NCI-H128 (cell line): Measurements from ENCODE around the gene RANBP3.
"Not testable (repeated sequence)": the region's sequence is repeated elsewhere in the genome, so short reads cannot be mapped to it uniquely, and the experiment has no call there.

Experiments
- DNase-seq: peaks from one replicate; lab custom pipeline; 2025; ENCODE audit not compliant: unreplicated experiment; lab: John Stamatoyannopoulos, UW

The RANBP3 gene, protein sequence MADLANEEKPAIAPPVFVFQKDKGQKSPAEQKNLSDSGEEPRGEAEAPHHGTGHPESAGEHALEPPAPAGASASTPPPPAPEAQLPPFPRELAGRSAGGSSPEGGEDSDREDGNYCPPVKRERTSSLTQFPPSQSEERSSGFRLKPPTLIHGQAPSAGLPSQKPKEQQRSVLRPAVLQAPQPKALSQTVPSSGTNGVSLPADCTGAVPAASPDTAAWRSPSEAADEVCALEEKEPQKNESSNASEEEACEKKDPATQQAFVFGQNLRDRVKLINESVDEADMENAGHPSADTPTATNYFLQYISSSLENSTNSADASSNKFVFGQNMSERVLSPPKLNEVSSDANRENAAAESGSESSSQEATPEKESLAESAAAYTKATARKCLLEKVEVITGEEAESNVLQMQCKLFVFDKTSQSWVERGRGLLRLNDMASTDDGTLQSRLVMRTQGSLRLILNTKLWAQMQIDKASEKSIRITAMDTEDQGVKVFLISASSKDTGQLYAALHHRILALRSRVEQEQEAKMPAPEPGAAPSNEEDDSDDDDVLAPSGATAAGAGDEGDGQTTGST

GRCh38 chr19:5977785-5978605, at the start of gene RANBP3:
TSS of gene RANBP3 (minus strand) at chr19:5978140. CDS start at chr19:5978082, 58 bp downstream.
- DNase-seq, result peak; percentile 98

GRCh38 chr19:6026390-6027227, 48.7 kb upstream of the RANBP3 start:
- no peak for DNase-seq

DNA sequence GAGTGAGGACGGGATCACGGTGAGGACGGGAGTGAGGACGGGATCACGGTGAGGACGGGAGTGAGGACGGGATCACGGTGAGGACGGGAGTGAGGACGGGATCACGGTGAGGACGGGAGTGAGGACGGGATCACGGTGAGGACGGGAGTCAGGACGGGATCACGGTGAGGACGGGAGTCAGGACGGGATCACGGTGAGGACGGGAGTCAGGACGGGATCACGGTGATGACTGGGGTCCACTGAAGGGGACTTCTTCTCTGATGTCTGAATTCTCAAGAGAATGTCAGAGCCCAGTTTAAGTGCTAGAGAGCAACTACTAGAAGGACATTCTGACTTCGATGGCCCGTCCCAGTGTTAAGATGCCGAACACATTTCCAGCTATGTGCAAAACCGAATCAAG, 46.8 kb upstream of the RANBP3 start:
- not testable (repeated sequence) for DNase-seq

- DNase-seq, result no peak
Observed at GRCh38 chr19:6023936-6024335, 46.0 kb upstream of the RANBP3 start.

DNA sequence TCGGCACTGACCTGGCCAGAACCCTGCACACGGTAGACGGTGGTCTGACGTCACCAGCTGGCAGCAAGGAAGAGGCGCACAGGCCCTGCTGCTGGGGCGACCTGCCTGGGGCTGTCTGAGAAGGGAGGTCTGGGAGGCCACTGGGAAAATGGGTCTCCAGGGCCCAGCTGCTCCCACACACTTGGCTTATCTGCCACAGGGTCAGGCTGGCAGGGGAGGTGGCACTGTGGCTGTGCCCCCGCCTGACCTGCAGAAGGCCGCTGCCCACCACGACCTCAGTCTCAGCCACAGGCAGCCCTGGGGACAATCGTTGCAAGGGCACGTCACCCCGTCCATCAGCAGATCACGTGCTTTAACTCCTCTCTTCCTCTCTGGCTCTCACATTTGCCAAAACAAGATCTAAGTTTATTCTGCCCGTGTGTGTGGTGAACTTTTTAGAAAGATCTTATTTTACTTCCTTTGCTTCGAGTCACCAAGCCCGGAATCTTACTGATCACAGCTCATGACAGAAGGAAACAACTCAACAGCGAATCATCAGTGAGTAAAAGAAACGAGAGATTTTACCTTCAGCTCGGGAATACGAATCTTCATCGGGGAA, 45.2 kb upstream of the RANBP3 start:
- no peak for DNase-seq

- DNase-seq, result no peak
Observed at GRCh38 chr19:6022570-6023064, 44.7 kb upstream of the RANBP3 start.

- DNase-seq, result peak; percentile 80
Observed at GRCh38 chr19:6021878-6022569, 44.1 kb upstream of the RANBP3 start.

GRCh38 chr19:6020972-6021805, 43.2 kb upstream of the RANBP3 start:
- no peak for DNase-seq

DNA sequence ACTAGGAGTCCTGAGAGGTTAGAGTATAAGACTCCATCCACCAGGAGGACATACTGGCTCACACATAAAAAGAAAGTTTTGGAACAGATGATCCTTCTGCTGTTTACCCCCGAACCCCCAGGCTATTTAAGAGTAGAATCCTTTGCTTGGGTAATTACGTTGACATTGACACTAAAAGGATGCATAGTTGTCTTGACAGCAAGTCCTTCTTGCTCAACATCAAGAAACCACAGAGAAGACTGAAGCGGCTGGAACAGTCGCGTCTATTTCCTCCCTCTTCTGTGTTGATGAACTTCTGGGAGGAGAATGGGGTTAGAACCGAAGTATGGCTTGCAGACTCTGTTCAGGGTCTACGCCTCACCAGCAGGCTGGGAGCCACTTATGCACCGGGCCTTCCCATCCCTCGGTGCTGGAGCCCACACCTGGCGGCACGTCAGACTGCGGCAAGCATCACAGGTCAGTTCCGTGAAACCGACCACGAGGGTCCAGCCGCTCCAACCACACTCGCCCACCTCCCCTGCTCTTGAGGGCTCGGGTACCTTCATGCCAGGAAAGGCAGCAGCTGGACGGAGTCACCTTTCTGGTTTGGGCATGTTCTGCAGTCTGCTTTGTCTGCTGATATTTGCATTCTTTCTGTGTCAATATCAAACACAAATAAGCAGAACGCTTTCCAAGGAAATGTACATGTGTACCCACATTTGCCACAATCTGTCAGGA, 42.4 kb upstream of the RANBP3 start:
- no peak for DNase-seq

- DNase-seq, result no peak
Observed at GRCh38 chr19:6018786-6019185, 40.8 kb upstream of the RANBP3 start.

GRCh38 chr19:6017576-6017975, 39.6 kb upstream of the RANBP3 start:
- DNase-seq, result no peak

- DNase-seq, result no peak
Observed at GRCh38 chr19:6015841-6016545, 38.1 kb upstream of the RANBP3 start.

DNA sequence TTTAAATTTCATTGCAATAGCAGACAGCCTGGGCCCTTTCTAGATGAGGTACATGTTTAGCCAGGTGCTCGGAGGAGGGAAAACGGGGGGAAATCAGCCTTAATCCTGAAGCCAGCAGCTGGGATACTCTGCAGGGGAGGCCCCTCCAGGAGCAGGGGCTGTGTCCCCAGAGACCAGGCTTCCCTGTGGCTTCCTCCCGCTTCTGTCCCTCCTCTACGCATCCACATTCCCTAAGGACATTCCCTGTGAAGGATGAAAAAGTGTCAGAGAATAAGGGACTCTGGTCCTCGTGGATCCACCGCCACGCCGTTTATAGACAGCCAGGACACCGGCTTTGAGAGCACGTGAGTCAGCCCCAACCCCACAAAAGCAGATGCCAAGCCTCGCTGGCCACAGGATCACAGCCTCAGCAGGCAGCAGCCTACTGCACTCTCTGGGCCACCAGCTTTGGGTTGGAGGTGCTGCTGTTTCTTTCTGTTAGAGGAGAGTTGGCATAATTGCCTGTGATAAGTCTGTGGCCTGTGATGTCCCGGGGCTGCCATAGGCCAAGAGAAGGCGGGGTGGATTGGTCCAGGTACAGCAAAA, 36.7 kb upstream of the RANBP3 start:
- DNase-seq, result no peak

GRCh38 chr19:6012426-6013170, 34.7 kb upstream of the RANBP3 start:
- no peak for DNase-seq

- DNase-seq, result no peak
Observed at GRCh38 chr19:6011794-6012193, 33.9 kb upstream of the RANBP3 start.

DNA sequence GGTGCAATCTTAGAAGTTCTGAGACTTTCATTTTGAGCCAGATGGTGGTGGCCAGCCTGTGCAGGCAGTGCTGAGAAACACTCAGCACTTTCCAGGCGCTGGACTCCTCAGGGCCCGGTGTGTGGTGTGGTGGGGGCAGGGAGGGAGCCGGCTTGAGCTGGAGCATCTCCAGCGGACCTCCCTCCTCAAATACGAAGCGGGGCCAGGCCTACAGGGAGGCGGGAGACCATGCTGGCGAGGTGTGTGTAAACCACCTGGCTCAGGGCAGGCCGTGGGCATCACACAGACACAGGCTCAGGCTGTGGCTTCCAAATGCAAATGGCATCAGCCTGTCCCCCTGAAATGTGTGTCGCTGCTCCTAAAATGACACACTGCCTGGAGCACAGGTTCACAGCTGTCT, 33.3 kb upstream of the RANBP3 start:
- no peak for DNase-seq

DNA sequence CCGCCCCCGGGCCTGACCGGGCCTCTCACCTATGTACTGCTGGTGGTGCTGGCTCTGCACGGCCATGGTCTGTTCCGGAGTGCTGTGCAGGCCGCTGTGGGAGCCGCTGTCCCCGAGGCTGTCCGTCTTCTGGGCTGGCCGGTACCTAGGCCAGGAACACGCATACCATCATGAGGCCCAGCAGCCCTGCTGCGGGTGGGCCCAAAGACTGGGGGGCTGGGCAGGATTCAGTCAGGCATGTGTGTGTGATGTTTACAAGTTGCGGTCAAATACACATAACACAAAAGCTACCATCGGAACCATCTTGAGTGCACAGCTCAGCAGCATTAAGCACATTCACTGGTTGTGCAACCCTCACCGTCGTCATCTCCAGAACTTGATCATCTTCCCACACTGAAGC, 32.2 kb upstream of the RANBP3 start:
- no peak for DNase-seq
